K562 (cell line): ENCODE results near the gene HSD17B12. TPM values are rescaled to one million over a fixed set of nuclear protein-coding genes. Genes with fewer than 3 reads are reported as not detected.

Experiments used
- ATAC-seq: fragments of 200-7000 bp; cut with Tn5 transposase; 3 replicates; pipeline ENCODE4 v1.9.1; 2020; ENCODE audit warnings: moderate library complexity
- BruUV-seq: library from RNA; stranded (reverse); fragments of 400-500 nt; replicated peaks from 2 replicates; lab custom pipeline; 2021; lab: Mats Ljungman, UMichigan
- CTCF ChIA-PET: fragments of 300-600 bp; formaldehyde crosslinking; extraction: SDS; loops from one replicate; lab custom pipeline; 2021; ENCODE audit warnings: low intra/inter-chr PET ratio; lab: Yijun Ruan, JAX
- POLR2A ChIA-PET: fragments of 300-600, 350-650 bp; sonication (Branson Sonifier 250); formaldehyde crosslinking; extraction: SDS; loops from one replicate; lab custom pipeline; 2021; ENCODE audit warnings: antibody characterized with exemption, inconsistent platforms; lab: Yijun Ruan, JAX
- DNase-seq, 4 experiments: peaks; one replicate each; pipeline versions ENCODE4 v3.0.0 to v3.0.0-alpha.2; 2011 to 2018; ENCODE audit warnings: low spot score in 3 of 4, mixed read lengths in 3 of 4; ENCODE audit errors: extremely low read depth in 1 of 4
- FAIRE-seq: peaks from 2 replicates; lab custom pipeline; 2011; peaks lifted over from hg19 to GRCh38; lab: Jason Lieb, UNC
- H2AFZ ChIP-seq: 2 replicates; pipeline ENCODE4 v1.6.0; 2011; ENCODE audit warnings: low read depth, low read length, control low read depth, inconsistent platforms
- H3K27ac ChIP-seq: fragments of 200-600 bp; 3 replicates; pipeline ENCODE4 v1.8.0; 2011; ENCODE audit warnings: low read depth, mild to moderate bottlenecking, control low read depth, inconsistent platforms, low read length, moderate library complexity, mixed read lengths; ENCODE audit errors: extremely low read depth
- H3K27me3 ChIP-seq, 2 experiments: fragments of 300-600 bp in 1 of 2; 2 replicates in 1 of 2; 3 replicates in 1 of 2; pipeline versions ENCODE4 v1.6.0 to v1.8.0; 2011; ENCODE audit warnings: inconsistent platforms in 2 of 2, low read length in 2 of 2, mild to moderate bottlenecking in 1 of 2, mixed read lengths in 1 of 2, moderate library complexity in 1 of 2; ENCODE audit not compliant: control insufficient read depth in 2 of 2, insufficient read depth in 2 of 2
- H3K36me3 ChIP-seq: fragments of 300-600 bp; 3 replicates; pipeline ENCODE4 v1.8.0; 2011; ENCODE audit warnings: mild to moderate bottlenecking, low read length, inconsistent platforms; ENCODE audit not compliant: control insufficient read depth, insufficient read depth
- H3K4me1 ChIP-seq, 2 experiments: fragments of 200-600 bp in 1 of 2; replicated peaks in 1 of 2; 2 replicates in 1 of 2; 3 replicates in 1 of 2; pipeline versions ENCODE4 v1.5.1 to v1.8.0; 2011; ENCODE audit warnings: inconsistent platforms in 2 of 2, low read length in 2 of 2, mild to moderate bottlenecking in 1 of 2, mixed read lengths in 1 of 2, moderate library complexity in 1 of 2; ENCODE audit not compliant: control insufficient read depth in 2 of 2, insufficient read depth in 2 of 2
- H3K4me2 ChIP-seq: 2 replicates; pipeline ENCODE4 v1.6.1; 2011; ENCODE audit warnings: low read length, control low read depth, inconsistent platforms, mixed read lengths; ENCODE audit not compliant: insufficient read depth
- H3K4me3 ChIP-seq: fragments of 200-600 bp; sonication (generic), shearing (Covaris generic); 2 replicates; pipeline ENCODE4 v1.5.1; 2016; ENCODE audit warnings: control low read depth, inconsistent platforms
- H3K79me2 ChIP-seq: fragments of 200-600 bp; 3 replicates; pipeline ENCODE4 v1.8.0; 2011; ENCODE audit warnings: low read length, inconsistent platforms; ENCODE audit not compliant: control insufficient read depth, insufficient read depth
- H3K9ac ChIP-seq, 2 experiments: 2 replicates each; pipeline versions ENCODE4 v1.6.0 to v1.6.1; 2011; ENCODE audit warnings: low read depth in 2 of 2, low read length in 2 of 2, control low read depth in 1 of 2, inconsistent platforms in 1 of 2, mild to moderate bottlenecking in 1 of 2, mixed read lengths in 1 of 2; ENCODE audit not compliant: insufficient read depth in 1 of 2
- H3K9me1 ChIP-seq: one replicate; pipeline ENCODE4 v1.6.0; 2011; ENCODE audit warnings: inconsistent platforms, mild to moderate bottlenecking, low read length, moderate library complexity; ENCODE audit not compliant: control insufficient read depth, insufficient read depth
- H3K9me3 ChIP-seq: replicated peaks from 2 replicates; pipeline ENCODE4 v1.5.1; 2011; ENCODE audit warnings: low read depth, low read length, inconsistent platforms; ENCODE audit not compliant: control insufficient read depth, insufficient read depth
- H4K20me1 ChIP-seq: replicated peaks from 2 replicates; pipeline ENCODE4 v1.6.1; 2011; ENCODE audit warnings: low read length, inconsistent platforms, mixed read lengths; ENCODE audit not compliant: control insufficient read depth, insufficient read depth
- BCLAF1 ChIP-seq, 2 experiments: fragments of 450-650 bp in 1 of 2; IDR thresholded peaks; 2 replicates each; pipeline ENCODE4 v1.6.1; 2011 to 2017; ENCODE audit warnings: low read depth in 2 of 2, antibody characterized with exemption in 1 of 2, borderline replicate concordance in 1 of 2, low read length in 1 of 2, mild to moderate bottlenecking in 1 of 2, mixed read lengths in 1 of 2; ENCODE audit not compliant: control insufficient read depth in 1 of 2
- CBX8 ChIP-seq: fragments of 200-600 bp; sonication (generic); IDR thresholded peaks from 2 replicates; pipeline ENCODE4 v1.6.1; 2012; ENCODE audit warnings: borderline replicate concordance, mixed run types, low read depth, mild to moderate bottlenecking, moderate library complexity, mixed read lengths, low read length, control low read depth, inconsistent platforms; ENCODE audit not compliant: poor library complexity, severe bottlenecking; ENCODE audit errors: extremely low read depth
- POU5F1 ChIP-seq: fragments of 150-350 bp; IDR thresholded peaks from 2 replicates; pipeline ENCODE4 v1.6.1; 2014; ENCODE audit warnings: borderline replicate concordance, low read length, low read depth, mild to moderate bottlenecking; ENCODE audit not compliant: partially characterized antibody
- SMAD1 ChIP-seq: fragments of 150-350 bp; IDR thresholded peaks from 2 replicates; pipeline ENCODE4 v1.6.1; 2014; ENCODE audit warnings: low read length, low read depth; ENCODE audit not compliant: partially characterized antibody
- ZBED1 ChIP-seq: IDR thresholded peaks from 2 replicates; pipeline ENCODE4 v1.6.1; 2014
- ZBTB40 ChIP-seq, 2 experiments: fragments of 450-650 bp in 1 of 2; sonication (generic) in 1 of 2; formaldehyde crosslinking in 1 of 2; IDR thresholded peaks; 2 replicates each; pipeline versions ENCODE4 v1.7.1 to v1.9.0; 2016 to 2022; ENCODE audit warnings: inconsistent platforms in 1 of 2, mild to moderate bottlenecking in 1 of 2, missing genetic modification reagents in 1 of 2
- ZNF583 ChIP-seq: fragments of 250-450 bp; sonication (Bioruptor Pico); IDR thresholded peaks from 2 replicates; pipeline ENCODE4 v1.4.0; 2020
- WGBS: fragments of 100-300 bp; shearing (Covaris generic); methylation state at CpG from one replicate; pipeline ENCODE4 v1.1.6; 2016; ENCODE audit warnings: low coverage, mixed read lengths; ENCODE audit not compliant: insufficient coverage; ENCODE audit errors: missing lambda C conversion rate; 5-methylcytosine and 5-hydroxymethylcytosine counted together
- in situ Hi-C: fragments of 300-500 bp; cut with MboI; formaldehyde crosslinking; loops from 4 replicates; pipeline ENCODE4 v1.15.0; 2018; ENCODE audit warnings: inconsistent platforms, mixed read lengths
- intact Hi-C: fragments of 100-400 bp; cut with micrococcal nuclease; formaldehyde crosslinking; loops from 2 replicates; pipeline ENCODE4 v1.14.2; 2022
- polyA plus RNA-seq, 8 experiments: library from polyadenylated mRNA; depleted of rRNA in 4 of 8; stranded (reverse) in 5 of 8; unstranded in 3 of 8; fragments of >200 nt; fragmentation: Nextera tagmentation in 2 of 8; fragmentation: Illumina TruSeq in 1 of 8; extraction: Ambion mirVana in 2 of 8; extraction: Trizol in 1 of 8; gene quantifications; 2 replicates each; pipeline versions ENCODE4 v1.2.1 to v1.2.3, GENCODE V29; 2011 to 2014; ENCODE audit warnings: inconsistent platforms in 1 of 8, missing spikeins in 1 of 8
- total RNA-seq, 7 experiments: library from RNA; depleted of rRNA in 6 of 7; stranded (reverse); fragments of >200 nt in 6 of 7; fragmentation: Illumina TruSeq in 2 of 7; extraction: Trizol in 2 of 7; gene quantifications; 2 replicates each; pipeline versions ENCODE4 v1.2.1 to v1.2.3, GENCODE V29; 2011 to 2021; ENCODE audit warnings: low replicate concordance in 1 of 7

HSD17B12 gene
- total and polyA plus RNA-seq, 9 of the 15 experiments (the other 6 are each of a cell fraction or from before 2014, with no cell fraction given), result 9.1 to 34.5 (median 23.3) TPM

- Histone ChIP-seq H3K36me3 (no peaks in the 10 kb centered on the region), H3K9ac (no peak overlapping the region), H3K9me1 (no peaks in the 10 kb centered on the region), H3K4me2 (no peak overlapping the region), H3K4me3 (no peak overlapping the region), H3K27ac (no peak overlapping the region), H4K20me1 (no peaks in the 10 kb centered on the region), H2AFZ (no peak overlapping the region), H3K4me1 (no peaks in the 10 kb centered on the region), H3K79me2 (no peaks in the 10 kb centered on the region), H3K27me3 (no peaks in the 10 kb centered on the region; a peak in 1 of 5 replicates), H3K9me3 (no peaks in the 10 kb centered on the region)
- FAIRE-seq, result no peak
- 31% methylated on average over 3 of the region's 3 CpGs for WGBS
- DNase-seq, result no peak
- intact Hi-C loops (no loop called here), in situ Hi-C loops (no loop called here)
- no peak for ATAC-seq
- no TSS peak for BruUV-seq
- ChIA-PET POLR2A (interaction anchor here (0.7 to 1.0 kb wide), 2 partner anchors 158 to 163 kb away, joined by 3 read pairs; no protein-coding TSS in a partner anchor), CTCF (interaction anchor here (0.7 kb wide), 1 partner anchor 32 kb away, joined by 3 read pairs; no protein-coding TSS in a partner anchor)
- TF ChIP-seq ZBTB40 (IDR thresholded peaks at IDR 0.05) (no peak), ZBTB40 (CRISPR knock-in tag; IDR thresholded peaks at IDR 0.05) (no peak), CBX8 (no peak), POU5F1 (no peak), BCLAF1 (IDR thresholded peaks at IDR 0.05; ENCODE audit: borderline replicate concordance in 1 of 2, control insufficient read depth in 1 of 2, low read depth in 2 of 2, low read length in 1 of 2) (no peak), SMAD1 (no peak), ZBED1 (no peak), ZNF583 (CRISPR knock-in tag) (no peak)
Measured at GRCh38 chr11:43856993-43857392, 176.5 kb downstream of the HSD17B12 start.
